Adrenal gland (tissue), 5 donors: Measurements from ENCODE around the gene APOBEC2.

Experiments used
- POLR2A ChIP-seq, 2 donors: fragments of 450-650 bp; IDR thresholded peaks; one replicate each; pipeline ENCODE4 v1.6.1; 2017; ENCODE audit warnings: antibody characterized with exemption in 2 of 2, mild to moderate bottlenecking in 2 of 2, moderate library complexity in 1 of 2
- TF ChIP-seq, protein P1 (sequence below), 6 experiments: fragments of 450-650 bp in 4 of 6; fragments of 200-600 bp in 2 of 6; sonication (generic) in 1 of 6; IDR thresholded peaks; 1 replicate in 5 of 6; 2 replicates in 1 of 6; pipeline versions ENCODE4 v1.5.1 to v1.8.0; 2016 to 2021; ENCODE audit warnings: antibody characterized with exemption in 6 of 6, mild to moderate bottlenecking in 2 of 6, moderate library complexity in 1 of 6
- donor health status: DM: no; HTN: no; CAD: no.

DNA sequence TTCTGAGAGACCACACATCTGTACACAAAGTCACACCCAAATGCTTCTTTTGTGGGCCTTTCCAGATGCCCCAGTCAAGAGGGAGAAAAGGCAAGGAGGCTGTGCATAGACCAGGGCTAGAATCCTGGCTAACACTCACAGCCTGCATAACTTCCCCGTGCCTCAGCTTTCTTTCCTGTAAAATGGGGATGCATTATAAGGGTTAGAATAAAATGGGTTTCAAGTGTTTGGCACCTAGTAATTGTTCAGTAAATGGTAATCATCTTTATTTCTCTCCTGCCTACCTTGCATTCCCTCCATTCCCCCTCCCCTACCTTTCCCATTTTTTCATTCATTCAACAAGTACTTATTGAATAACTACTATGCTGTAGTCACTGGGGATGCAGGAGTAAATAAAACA lies 43.3 kb upstream of the APOBEC2 start:
- TF ChIP-seq POLR2A (IDR thresholded peaks at IDR 0.05), result no peak
- TF ChIP-seq, protein P1, sequence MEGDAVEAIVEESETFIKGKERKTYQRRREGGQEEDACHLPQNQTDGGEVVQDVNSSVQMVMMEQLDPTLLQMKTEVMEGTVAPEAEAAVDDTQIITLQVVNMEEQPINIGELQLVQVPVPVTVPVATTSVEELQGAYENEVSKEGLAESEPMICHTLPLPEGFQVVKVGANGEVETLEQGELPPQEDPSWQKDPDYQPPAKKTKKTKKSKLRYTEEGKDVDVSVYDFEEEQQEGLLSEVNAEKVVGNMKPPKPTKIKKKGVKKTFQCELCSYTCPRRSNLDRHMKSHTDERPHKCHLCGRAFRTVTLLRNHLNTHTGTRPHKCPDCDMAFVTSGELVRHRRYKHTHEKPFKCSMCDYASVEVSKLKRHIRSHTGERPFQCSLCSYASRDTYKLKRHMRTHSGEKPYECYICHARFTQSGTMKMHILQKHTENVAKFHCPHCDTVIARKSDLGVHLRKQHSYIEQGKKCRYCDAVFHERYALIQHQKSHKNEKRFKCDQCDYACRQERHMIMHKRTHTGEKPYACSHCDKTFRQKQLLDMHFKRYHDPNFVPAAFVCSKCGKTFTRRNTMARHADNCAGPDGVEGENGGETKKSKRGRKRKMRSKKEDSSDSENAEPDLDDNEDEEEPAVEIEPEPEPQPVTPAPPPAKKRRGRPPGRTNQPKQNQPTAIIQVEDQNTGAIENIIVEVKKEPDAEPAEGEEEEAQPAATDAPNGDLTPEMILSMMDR (IDR thresholded peaks at IDR 0.05), result no peak
